Naive thymus-derived CD4-positive, alpha-beta T cell (primary cell): Measurements from ENCODE around the gene SPON1. TPM values are rescaled to one million over a fixed set of nuclear protein-coding genes. Genes with fewer than 3 reads are reported as not detected.
"Not testable (repeated sequence)": the region's sequence is repeated elsewhere in the genome, so short reads cannot be mapped to it uniquely, and the experiment has no call there.

ENCODE experiments used
- ATAC-seq: fragments of 150-1000 bp; cut with Tn5 transposase; 2 replicates; pipeline ENCODE4 v1.10.0; 2021; ENCODE audit warnings: mild to moderate bottlenecking, moderate library complexity
- CTCF ChIA-PET: fragments of 350-600 bp; sonication (Branson Sonifier 250); formaldehyde crosslinking; loops from one replicate; lab custom pipeline; 2021; ENCODE audit warnings: antibody characterized with exemption; lab: Charles Lee
- POLR2A ChIA-PET: fragments of 350-600 bp; sonication (Branson Sonifier 250); formaldehyde crosslinking; loops from one replicate; lab custom pipeline; 2021; ENCODE audit warnings: antibody characterized with exemption, inconsistent platforms; lab: Charles Lee
- DNase-seq, 9 donors: peaks; one replicate each; pipeline versions ENCODE4 v3.0.0 to v3.0.0-alpha.2; 2020 to 2022; ENCODE audit warnings: mixed read lengths in 1 of 9
- H3K27ac ChIP-seq: one replicate; pipeline ENCODE4 v1.7.0; 2013; ENCODE audit warnings: mild to moderate bottlenecking, low read depth, low read length, moderate library complexity
- H3K27me3 ChIP-seq, 2 donors: one replicate each; pipeline ENCODE4 v1.7.0; 2013; ENCODE audit warnings: low read length in 2 of 2, mild to moderate bottlenecking in 2 of 2, moderate library complexity in 2 of 2; ENCODE audit not compliant: control insufficient read depth in 2 of 2, insufficient read depth in 2 of 2
- H3K36me3 ChIP-seq, 3 experiments: 1 replicate in 2 of 3; 2 replicates in 1 of 3; pipeline ENCODE4 v1.7.0; 2013; ENCODE audit warnings: low read length in 3 of 3, mild to moderate bottlenecking in 3 of 3, moderate library complexity in 1 of 3; ENCODE audit not compliant: insufficient read depth in 3 of 3, control insufficient read depth in 2 of 3
- H3K4me1 ChIP-seq, 2 donors: one replicate each; pipeline ENCODE4 v1.7.0; 2013; ENCODE audit warnings: low read length in 2 of 2, mild to moderate bottlenecking in 2 of 2, moderate library complexity in 1 of 2; ENCODE audit not compliant: control insufficient read depth in 2 of 2, insufficient read depth in 2 of 2
- H3K4me3 ChIP-seq: 2 replicates; pipeline ENCODE4 v1.7.0; 2013; ENCODE audit warnings: mild to moderate bottlenecking, low read length
- H3K9me3 ChIP-seq, 3 experiments: 1 replicate in 2 of 3; 2 replicates in 1 of 3; pipeline ENCODE4 v1.7.0; 2013; ENCODE audit warnings: low read length in 3 of 3; ENCODE audit not compliant: control insufficient read depth in 2 of 3
- H3K27ac Mint-ChIP-seq, 9 donors: one replicate each; pipeline ENCODE4 v1.8.0; 2020 to 2022; ENCODE audit warnings: mixed read lengths in 9 of 9, mild to moderate bottlenecking in 8 of 9, moderate library complexity in 5 of 9, inconsistent platforms in 2 of 9
- H3K27me3 Mint-ChIP-seq, 5 donors: one replicate each; pipeline ENCODE4 v1.8.0; 2021 to 2022; ENCODE audit warnings: mixed read lengths in 5 of 5, mild to moderate bottlenecking in 1 of 5
- H3K36me3 Mint-ChIP-seq, 5 donors: one replicate each; pipeline ENCODE4 v1.8.0; 2020 to 2022; ENCODE audit warnings: mixed read lengths in 5 of 5, mild to moderate bottlenecking in 3 of 5, inconsistent platforms in 1 of 5
- H3K4me1 Mint-ChIP-seq, 7 donors: one replicate each; pipeline ENCODE4 v1.8.0; 2020 to 2022; ENCODE audit warnings: mixed read lengths in 7 of 7, mild to moderate bottlenecking in 3 of 7, inconsistent platforms in 1 of 7
- H3K4me3 Mint-ChIP-seq, 10 donors: one replicate each; pipeline ENCODE4 v1.8.0; 2020 to 2022; ENCODE audit warnings: mild to moderate bottlenecking in 10 of 10, mixed read lengths in 10 of 10, moderate library complexity in 6 of 10, inconsistent platforms in 2 of 10
- H3K9me3 Mint-ChIP-seq, 11 donors: one replicate each; pipeline ENCODE4 v1.8.0; 2020 to 2022; ENCODE audit warnings: mixed read lengths in 11 of 11, mild to moderate bottlenecking in 4 of 11, inconsistent platforms in 1 of 11, moderate library complexity in 1 of 11
- intact Hi-C, 2 donors: fragments of 100-400 bp; cut with micrococcal nuclease; formaldehyde crosslinking; loops; one replicate each; pipeline ENCODE4 v1.15.1; 2023
- polyA plus RNA-seq, 2 donors: library from polyadenylated mRNA; unstranded; fragments of 300-500 nt; fragmentation: Illumina TruSeq; gene quantifications; one replicate each; pipeline ENCODE4 v1.2.3, GENCODE V29; 2021
- total RNA-seq, 6 experiments: library from RNA in 5 of 6; stranded (reverse) in 5 of 6; gene quantifications; 1 replicate in 5 of 6; 2 replicates in 1 of 6; pipeline ENCODE4 v1.2.3 and lab custom pipeline; 2021 to 2026

The SPON1 gene
- total and polyA plus RNA-seq, 7 experiments from 2014 or later = 0.35 to 20.8 (median 1.6) TPM

GRCh38 chr11:13984616-13985450 lies 22.3 kb downstream of the SPON1 start:
- no peaks in the 10 kb centered on the region for H3K27me3 ChIP-seq
- ChIA-PET CTCF (interaction anchor here (0.6 kb wide), 1 partner anchor 470 kb away, joined by 3 read pairs; no protein-coding TSS in a partner anchor), POLR2A (no interaction called here)
- no peaks in the 10 kb centered on the region for H3K36me3 ChIP-seq
- Mint-ChIP-seq H3K4me3 (no peak overlapping the region), H3K27me3 (peaks cover 0 to 24% (median 0%) of the 10 kb centered on the region in 5 donors), H3K9me3 (peaks cover 0 to 3% (median 0%) of the 10 kb centered on the region in 11 donors), H3K4me1 (no peaks in the 10 kb centered on the region), H3K27ac (peak overlapping the region in 1 of 9 donors; percentile 6), H3K36me3 (no peaks in the 10 kb centered on the region)
- H3K4me3 ChIP-seq = no peak overlapping the region
- intact Hi-C loops = no loop called here
- ATAC-seq (no peak), DNase-seq (no peak)
- no peaks in the 10 kb centered on the region for H3K4me1 ChIP-seq
- no peak overlapping the region for H3K27ac ChIP-seq
- H3K9me3 ChIP-seq = no peaks in the 10 kb centered on the region

GRCh38 chr11:13986695-13987094 lies 24.2 kb downstream of the SPON1 start:
- intact Hi-C loops, ATAC-seq, H3K36me3 ChIP-seq, DNase-seq, H3K27ac ChIP-seq, H3K27me3 ChIP-seq, H3K9me3 ChIP-seq, H3K4me1 ChIP-seq, H3K9me3 Mint-ChIP-seq, H3K27ac Mint-ChIP-seq, H3K36me3 Mint-ChIP-seq, POLR2A ChIA-PET, H3K4me3 ChIP-seq, CTCF ChIA-PET, H3K4me3 Mint-ChIP-seq, H3K4me1 Mint-ChIP-seq: not testable (repeated sequence)
- peaks cover 0 to 31% (median 0%) of the 10 kb centered on the region in 5 donors for H3K27me3 Mint-ChIP-seq

- ATAC-seq, H3K27ac ChIP-seq, H3K4me3 Mint-ChIP-seq, H3K9me3 ChIP-seq, H3K4me1 Mint-ChIP-seq, DNase-seq, H3K36me3 Mint-ChIP-seq, CTCF ChIA-PET, H3K9me3 Mint-ChIP-seq, H3K36me3 ChIP-seq, H3K27me3 ChIP-seq, H3K4me1 ChIP-seq, H3K4me3 ChIP-seq, H3K27ac Mint-ChIP-seq, POLR2A ChIA-PET, intact Hi-C loops: not testable (repeated sequence)
- H3K27me3 Mint-ChIP-seq = peaks cover 0 to 44% (median 0%) of the 10 kb centered on the region in 5 donors
Measured at GRCh38 chr11:13992158-13992856, 29.8 kb downstream of the SPON1 start.

GRCh38 chr11:13993096-13993765 lies 30.7 kb downstream of the SPON1 start:
- Histone ChIP-seq H3K9me3 (no peaks in the 10 kb centered on the region), H3K27ac (no peak overlapping the region), H3K27me3 (no peaks in the 10 kb centered on the region), H3K36me3 (no peaks in the 10 kb centered on the region), H3K4me1 (no peaks in the 10 kb centered on the region), H3K4me3 (no peak overlapping the region)
- H3K36me3 Mint-ChIP-seq = no peaks in the 10 kb centered on the region
- no peaks in the 10 kb centered on the region for H3K4me1 Mint-ChIP-seq
- H3K27me3 Mint-ChIP-seq = peaks cover 0 to 35% (median 0%) of the 10 kb centered on the region in 5 donors
- POLR2A ChIA-PET = no interaction called here
- DNase-seq (no peak), ATAC-seq (no peak)
- no peak overlapping the region for H3K4me3 Mint-ChIP-seq
- peaks cover 0 to 2% (median 0%) of the 10 kb centered on the region in 11 donors for H3K9me3 Mint-ChIP-seq
- intact Hi-C loops = no loop called here
- CTCF ChIA-PET = no interaction called here
- no peak overlapping the region for H3K27ac Mint-ChIP-seq

- ChIA-PET POLR2A (no interaction called here), CTCF (no interaction called here)
- H3K9me3 ChIP-seq = peaks cover 0 to 3% (median 0%) of the 10 kb centered on the region in 3 experiments
- DNase-seq = no peak
- H3K4me3 ChIP-seq = no peak overlapping the region
- Mint-ChIP-seq H3K27ac (no peak overlapping the region), H3K4me1 (no peaks in the 10 kb centered on the region), H3K4me3 (no peak overlapping the region), H3K27me3 (peaks cover 0 to 20% (median 0%) of the 10 kb centered on the region in 5 donors), H3K36me3 (peaks cover 0 to 14% (median 8%) of the 10 kb centered on the region in 5 donors), H3K9me3 (peaks cover 5 to 21% (median 11%) of the 10 kb centered on the region in 11 donors)
- H3K27me3 ChIP-seq = no peaks in the 10 kb centered on the region
- intact Hi-C loops = no loop called here
- no peaks in the 10 kb centered on the region for H3K36me3 ChIP-seq
- no peak overlapping the region for H3K27ac ChIP-seq
- no peak for ATAC-seq
- H3K4me1 ChIP-seq = no peaks in the 10 kb centered on the region
Measured at GRCh38 chr11:13997881-13998280, 35.4 kb downstream of the SPON1 start.

- Histone ChIP-seq H3K9me3 (peaks cover 0 to 3% (median 0%) of the 10 kb centered on the region in 3 experiments), H3K27me3 (no peaks in the 10 kb centered on the region), H3K27ac (no peak overlapping the region), H3K36me3 (no peaks in the 10 kb centered on the region), H3K4me1 (no peaks in the 10 kb centered on the region), H3K4me3 (no peak overlapping the region)
- peaks cover 0 to 19% (median 8%) of the 10 kb centered on the region in 5 donors for H3K36me3 Mint-ChIP-seq
- ChIA-PET CTCF (no interaction called here), POLR2A (no interaction called here)
- no peak overlapping the region for H3K27ac Mint-ChIP-seq
- ATAC-seq (no peak), DNase-seq (no peak)
- peaks cover 7 to 33% (median 13%) of the 10 kb centered on the region in 11 donors for H3K9me3 Mint-ChIP-seq
- intact Hi-C loops = no loop called here
- H3K27me3 Mint-ChIP-seq = peaks cover 0 to 22% (median 0%) of the 10 kb centered on the region in 5 donors
- H3K4me3 Mint-ChIP-seq = no peak overlapping the region
- no peaks in the 10 kb centered on the region for H3K4me1 Mint-ChIP-seq
Measured at GRCh38 chr11:13999704-14000103, 37.2 kb downstream of the SPON1 start.
